ENCODE results near the gene SYNGAP1.

- TF ChIP-seq CTCF (conservative IDR thresholded peaks at IDR 0.05 in 1 of 2, IDR thresholded peaks at IDR 0.05 in 1 of 2; ENCODE audit: extremely low read depth in 1 of 2, insufficient read depth in 1 of 2, low read depth in 1 of 2, low read length in 2 of 2) = no peak
- TF ChIP-seq EZH2 (IDR thresholded peaks at IDR 0.05; ENCODE audit: borderline replicate concordance, low read length) = no peak
Observed at GRCh38 chr6:33443619-33444504, 24.0 kb downstream of the SYNGAP1 start.

Measured in mammary epithelial cell (primary cell).